ENCODE data around the gene SLC29A1.

Gene SLC29A1

GRCh38 chr6:44275749-44276648 lies 52.6 kb downstream of the SLC29A1 start:
- peak overlapping the region; percentile 53 for H3K4me3 ChIP-seq (ENCODE audit: low read length)
- peaks cover 82% of the 10 kb centered on the region for H3K27me3 ChIP-seq (replicated peaks; ENCODE audit: control insufficient read depth, insufficient read depth, low read length)
- no peaks in the 10 kb centered on the region for H3K9me3 ChIP-seq (ENCODE audit: control insufficient read depth, low read length)
- no peaks in the 10 kb centered on the region for H3K4me1 ChIP-seq (ENCODE audit: control insufficient read depth, insufficient read depth, low read length)
- H3K9ac ChIP-seq (ENCODE audit: low read length), result no peak overlapping the region
- no peaks in the 10 kb centered on the region for H3K36me3 ChIP-seq (ENCODE audit: control insufficient read depth, insufficient read depth, low read length, severe bottlenecking)
- DNase-seq (ENCODE audit: low read depth), result no peak

GRCh38 chr6:44276667-44277640 lies 53.6 kb downstream of the SLC29A1 start:
- Histone ChIP-seq H3K4me3 (ENCODE audit: low read length) (no peak overlapping the region), H3K27me3 (replicated peaks; ENCODE audit: control insufficient read depth, insufficient read depth, low read length) (peaks cover 80% of the 10 kb centered on the region)
- DNase-seq (ENCODE audit: low read depth), result no peak

GRCh38 chr6:44277763-44278162 lies 54.4 kb downstream of the SLC29A1 start:
- no peak overlapping the region for H3K4me3 ChIP-seq (ENCODE audit: low read length)
- H3K36me3 ChIP-seq (ENCODE audit: control insufficient read depth, insufficient read depth, low read length, severe bottlenecking), result no peaks in the 10 kb centered on the region
- no peaks in the 10 kb centered on the region for H3K4me1 ChIP-seq (ENCODE audit: control insufficient read depth, insufficient read depth, low read length)
- H3K9me3 ChIP-seq (ENCODE audit: control insufficient read depth, low read length), result no peaks in the 10 kb centered on the region
- no peak for DNase-seq (ENCODE audit: low read depth)
- H3K9ac ChIP-seq (ENCODE audit: low read length), result no peak overlapping the region
- H3K27me3 ChIP-seq (replicated peaks; ENCODE audit: control insufficient read depth, insufficient read depth, low read length), result peaks cover 79% of the 10 kb centered on the region

More at GRCh38 chr6:44276667-44277640, 53.6 kb downstream of the SLC29A1 start:
- H3K36me3 ChIP-seq (ENCODE audit: control insufficient read depth, insufficient read depth, low read length, severe bottlenecking), result no peaks in the 10 kb centered on the region
- no peaks in the 10 kb centered on the region for H3K4me1 ChIP-seq (ENCODE audit: control insufficient read depth, insufficient read depth, low read length)
- H3K9ac ChIP-seq (ENCODE audit: low read length), result no peak overlapping the region
- H3K9me3 ChIP-seq (ENCODE audit: control insufficient read depth, low read length), result no peaks in the 10 kb centered on the region

- no peaks in the 10 kb centered on the region for H3K36me3 ChIP-seq (ENCODE audit: control insufficient read depth, insufficient read depth, low read length, severe bottlenecking)
- no peak for DNase-seq (ENCODE audit: low read depth)
- no peak overlapping the region for H3K9ac ChIP-seq (ENCODE audit: low read length)
- no peaks in the 10 kb centered on the region for H3K9me3 ChIP-seq (ENCODE audit: control insufficient read depth, low read length)
- peaks cover 79% of the 10 kb centered on the region for H3K27me3 ChIP-seq (replicated peaks; ENCODE audit: control insufficient read depth, insufficient read depth, low read length)
- H3K4me1 ChIP-seq (ENCODE audit: control insufficient read depth, insufficient read depth, low read length), result no peaks in the 10 kb centered on the region
- H3K4me3 ChIP-seq (ENCODE audit: low read length), result no peak overlapping the region
These were observed 54.9 kb downstream of the SLC29A1 start for GRCh38 chr6:44278315-44278714.

GRCh38 chr6:44278774-44279697 lies 55.6 kb downstream of the SLC29A1 start:
- Histone ChIP-seq H3K9ac (ENCODE audit: low read length) (no peak overlapping the region), H3K27me3 (replicated peaks; ENCODE audit: control insufficient read depth, insufficient read depth, low read length) (peaks cover 81% of the 10 kb centered on the region), H3K4me1 (ENCODE audit: control insufficient read depth, insufficient read depth, low read length) (no peaks in the 10 kb centered on the region), H3K9me3 (ENCODE audit: control insufficient read depth, low read length) (no peaks in the 10 kb centered on the region), H3K36me3 (ENCODE audit: control insufficient read depth, insufficient read depth, low read length, severe bottlenecking) (no peaks in the 10 kb centered on the region), H3K4me3 (ENCODE audit: low read length) (no peak overlapping the region)
- DNase-seq (ENCODE audit: low read depth), result no peak

Measured in adipocyte (in vitro differentiated cells).